Smooth muscle cell (in vitro differentiated cells): ENCODE data around the gene CNN2. TPM values are rescaled to one million over a fixed set of nuclear protein-coding genes. Genes with fewer than 3 reads are reported as not detected.

Source experiments
- DNase-seq: peaks from one replicate; lab custom pipeline; 2025; ENCODE audit not compliant: unreplicated experiment; lab: John Stamatoyannopoulos, UW
- H2AFZ ChIP-seq: fragments of 200-600 bp; sonication (generic); 2 replicates; pipeline ENCODE4 v1.6.0; 2016; ENCODE audit warnings: antibody characterized with exemption, low read depth, mild to moderate bottlenecking
- H3F3A ChIP-seq: fragments of 200-600 bp; sonication (generic); 2 replicates; pipeline ENCODE4 v1.6.0; 2017; ENCODE audit warnings: antibody characterized with exemption, low read depth
- H3K27ac ChIP-seq: fragments of 200-600 bp; sonication (generic); 2 replicates; pipeline ENCODE4 v1.5.1; 2016; ENCODE audit warnings: low read depth, mild to moderate bottlenecking
- H3K27me3 ChIP-seq: fragments of 200-600 bp; sonication (generic); 2 replicates; pipeline ENCODE4 v1.6.1; 2016; ENCODE audit warnings: low read depth, mild to moderate bottlenecking
- H3K36me3 ChIP-seq: fragments of 200-600 bp; sonication (generic); 2 replicates; pipeline ENCODE4 v1.5.1; 2016; ENCODE audit warnings: low read depth
- H3K4me1 ChIP-seq: fragments of 200-600 bp; sonication (generic); 2 replicates; pipeline ENCODE4 v1.5.1; 2016; ENCODE audit warnings: low read depth
- H3K4me2 ChIP-seq: fragments of 200-600 bp; sonication (generic); 2 replicates; pipeline ENCODE4 v1.6.0; 2016; ENCODE audit warnings: mild to moderate bottlenecking
- H3K4me3 ChIP-seq: fragments of 200-600 bp; sonication (generic); 2 replicates; pipeline ENCODE4 v1.5.1; 2016; ENCODE audit warnings: mild to moderate bottlenecking
- H3K79me2 ChIP-seq: fragments of 200-600 bp; sonication (generic); 2 replicates; pipeline ENCODE4 v1.6.0; 2016; ENCODE audit warnings: low read depth, mild to moderate bottlenecking
- H3K9ac ChIP-seq: fragments of 200-600 bp; sonication (generic); 2 replicates; pipeline ENCODE4 v1.6.0; 2016; ENCODE audit warnings: low read depth
- H3K9me3 ChIP-seq: fragments of 200-600 bp; sonication (generic); replicated peaks from 2 replicates; pipeline ENCODE4 v1.5.1; 2016; ENCODE audit warnings: low read depth
- H4K20me1 ChIP-seq: fragments of 200-600 bp; sonication (generic); 2 replicates; pipeline ENCODE4 v1.6.0; 2016; ENCODE audit warnings: low read depth
- WGBS: methylation state at CpG from one replicate; pipeline ENCODE4 v1.1.7; 2016; ENCODE audit warnings: low lambda C conversion rate; 5-methylcytosine and 5-hydroxymethylcytosine counted together
- polyA plus RNA-seq: library from polyadenylated mRNA; unstranded; fragments of >200 nt; fragmentation: Nextera tagmentation; extraction: Ambion mirVana; gene quantifications from 2 replicates; pipeline ENCODE4 v1.2.1, GENCODE V29; 2016
- total RNA-seq: library from RNA; depleted of rRNA; stranded (reverse); fragments of >200 nt; gene quantifications from 2 replicates; pipeline ENCODE4 v1.2.3, GENCODE V29; 2014
- TF ChIP-seq, protein P1 (sequence below): fragments of 200-600 bp; sonication (generic); IDR thresholded peaks from 2 replicates; pipeline ENCODE4 v1.5.1; 2017; ENCODE audit warnings: borderline replicate concordance, mild to moderate bottlenecking, antibody characterized with exemption; ENCODE audit not compliant: insufficient read depth, poor library complexity, severe bottlenecking

Gene CNN2
- total and polyA plus RNA-seq, 2 experiments from 2014 or later: 150 to 392 TPM

GRCh38 chr19:1009041-1009980, 17.1 kb upstream of the CNN2 start:
- no peaks in the 10 kb centered on the region for H3K27me3 ChIP-seq
- no peak overlapping the region for H3K9ac ChIP-seq
- H3K27ac ChIP-seq: no peak overlapping the region
- no peak for DNase-seq
- no peaks in the 10 kb centered on the region for H3K36me3 ChIP-seq
- no peak overlapping the region for H2AFZ ChIP-seq
- no peaks in the 10 kb centered on the region for H3F3A ChIP-seq
- 94% methylated on average over 76 of the region's 92 CpGs for WGBS
- TF ChIP-seq, protein P1, sequence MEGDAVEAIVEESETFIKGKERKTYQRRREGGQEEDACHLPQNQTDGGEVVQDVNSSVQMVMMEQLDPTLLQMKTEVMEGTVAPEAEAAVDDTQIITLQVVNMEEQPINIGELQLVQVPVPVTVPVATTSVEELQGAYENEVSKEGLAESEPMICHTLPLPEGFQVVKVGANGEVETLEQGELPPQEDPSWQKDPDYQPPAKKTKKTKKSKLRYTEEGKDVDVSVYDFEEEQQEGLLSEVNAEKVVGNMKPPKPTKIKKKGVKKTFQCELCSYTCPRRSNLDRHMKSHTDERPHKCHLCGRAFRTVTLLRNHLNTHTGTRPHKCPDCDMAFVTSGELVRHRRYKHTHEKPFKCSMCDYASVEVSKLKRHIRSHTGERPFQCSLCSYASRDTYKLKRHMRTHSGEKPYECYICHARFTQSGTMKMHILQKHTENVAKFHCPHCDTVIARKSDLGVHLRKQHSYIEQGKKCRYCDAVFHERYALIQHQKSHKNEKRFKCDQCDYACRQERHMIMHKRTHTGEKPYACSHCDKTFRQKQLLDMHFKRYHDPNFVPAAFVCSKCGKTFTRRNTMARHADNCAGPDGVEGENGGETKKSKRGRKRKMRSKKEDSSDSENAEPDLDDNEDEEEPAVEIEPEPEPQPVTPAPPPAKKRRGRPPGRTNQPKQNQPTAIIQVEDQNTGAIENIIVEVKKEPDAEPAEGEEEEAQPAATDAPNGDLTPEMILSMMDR: no peak
- H3K4me1 ChIP-seq: no peaks in the 10 kb centered on the region
- H3K4me3 ChIP-seq: no peak overlapping the region
- no peak overlapping the region for H3K4me2 ChIP-seq
- peaks cover 19% of the 10 kb centered on the region for H4K20me1 ChIP-seq
- H3K79me2 ChIP-seq: peaks cover 14% of the 10 kb centered on the region
- H3K9me3 ChIP-seq: no peaks in the 10 kb centered on the region

DNA sequence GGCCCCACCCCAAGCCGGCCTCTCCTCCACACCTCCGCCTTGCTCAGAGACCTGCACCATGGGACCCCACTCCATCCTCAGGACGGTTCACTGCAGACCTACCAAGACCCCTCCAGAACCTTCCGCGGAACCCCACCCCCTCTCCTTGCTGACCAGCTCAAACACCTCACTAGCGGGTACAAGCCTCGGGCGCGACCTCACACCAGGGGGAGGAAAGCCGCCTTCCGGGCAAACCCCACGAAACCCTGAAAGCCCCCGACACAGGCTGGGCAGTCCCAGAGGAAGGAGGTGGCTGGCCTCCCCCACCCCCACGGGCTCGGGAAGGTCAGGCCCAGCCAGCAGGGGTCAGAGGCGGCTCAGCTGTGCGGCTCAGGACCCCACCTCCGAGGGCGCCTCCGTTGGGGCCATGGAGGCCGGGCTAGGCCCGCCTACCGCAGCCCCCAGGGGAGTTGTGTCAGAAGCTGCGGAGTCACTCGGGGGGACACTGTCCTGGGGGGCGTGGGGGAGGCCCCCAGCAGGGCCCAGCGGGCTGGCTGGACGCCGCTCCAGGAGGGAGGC, 16.3 kb upstream of the CNN2 start:
- Histone ChIP-seq H3K4me1 (no peaks in the 10 kb centered on the region), H2AFZ (no peak overlapping the region), H3K27me3 (no peaks in the 10 kb centered on the region), H3K27ac (no peak overlapping the region), H3K36me3 (no peaks in the 10 kb centered on the region), H3K9ac (no peak overlapping the region), H3K79me2 (peaks cover 22% of the 10 kb centered on the region), H3K4me2 (no peak overlapping the region), H3F3A (no peaks in the 10 kb centered on the region), H4K20me1 (peaks cover 27% of the 10 kb centered on the region), H3K4me3 (no peak overlapping the region), H3K9me3 (no peaks in the 10 kb centered on the region)
- TF ChIP-seq, protein P1: no peak
- DNase-seq: no peak
- WGBS: 96% methylated on average over 28 of the region's 29 CpGs

GRCh38 chr19:1010586-1011510, 15.6 kb upstream of the CNN2 start:
- no peaks in the 10 kb centered on the region for H3K36me3 ChIP-seq
- no peak overlapping the region for H3K4me3 ChIP-seq
- no peaks in the 10 kb centered on the region for H3K9me3 ChIP-seq
- 96% methylated on average over 35 of the region's 56 CpGs for WGBS
- H3K27me3 ChIP-seq: no peaks in the 10 kb centered on the region
- peaks cover 30% of the 10 kb centered on the region for H3K79me2 ChIP-seq
- peaks cover 3% of the 10 kb centered on the region for H3K4me1 ChIP-seq
- H3F3A ChIP-seq: no peaks in the 10 kb centered on the region
- no peak for DNase-seq
- no peak overlapping the region for H3K9ac ChIP-seq
- H3K27ac ChIP-seq: no peak overlapping the region
- TF ChIP-seq, protein P1: no peak
- no peak overlapping the region for H3K4me2 ChIP-seq
- H4K20me1 ChIP-seq: peaks cover 35% of the 10 kb centered on the region
- H2AFZ ChIP-seq: no peak overlapping the region
